DMS53 treated with DMSO at 0.1 percent for 48 hours (cell line): Measurements from ENCODE around the gene ZNF407.
A peak's percentile ranks its signal among the peaks of the same experiment; 100 is the strongest.

Experiments used
- DNase-seq: peaks from one replicate; lab custom pipeline; 2025; ENCODE audit not compliant: unreplicated experiment; lab: John Stamatoyannopoulos, UW

ZNF407 gene

GRCh38 chr18:74784752-74785151 is 187.1 kb downstream of the ZNF407 start:
- peak; percentile 75 for DNase-seq

GRCh38 chr18:74785632-74786031 is 188.0 kb downstream of the ZNF407 start:
- no peak for DNase-seq

GRCh38 chr18:74788657-74789056 is 191.0 kb downstream of the ZNF407 start:
- no peak for DNase-seq

DNA sequence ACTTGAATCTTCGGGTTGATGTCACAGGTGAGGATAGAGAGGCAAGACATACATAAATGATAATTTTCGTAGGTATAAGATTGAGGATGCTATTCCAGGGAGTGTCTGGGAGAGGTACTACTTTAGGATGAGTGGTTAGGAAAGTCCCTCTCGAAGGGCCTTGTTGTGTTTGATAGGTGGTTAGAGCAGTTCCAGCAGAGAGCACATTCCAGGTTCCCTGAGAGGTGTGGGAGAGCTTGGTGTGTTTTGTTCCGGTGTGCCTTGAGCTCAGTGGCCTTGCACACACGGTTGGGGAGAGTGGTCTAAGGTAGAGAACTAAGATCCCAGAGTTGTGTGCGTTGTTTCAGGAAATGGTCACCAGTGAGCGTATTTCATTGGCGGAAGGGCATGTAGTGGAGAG is 191.4 kb downstream of the ZNF407 start:
- no peak for DNase-seq

DNA sequence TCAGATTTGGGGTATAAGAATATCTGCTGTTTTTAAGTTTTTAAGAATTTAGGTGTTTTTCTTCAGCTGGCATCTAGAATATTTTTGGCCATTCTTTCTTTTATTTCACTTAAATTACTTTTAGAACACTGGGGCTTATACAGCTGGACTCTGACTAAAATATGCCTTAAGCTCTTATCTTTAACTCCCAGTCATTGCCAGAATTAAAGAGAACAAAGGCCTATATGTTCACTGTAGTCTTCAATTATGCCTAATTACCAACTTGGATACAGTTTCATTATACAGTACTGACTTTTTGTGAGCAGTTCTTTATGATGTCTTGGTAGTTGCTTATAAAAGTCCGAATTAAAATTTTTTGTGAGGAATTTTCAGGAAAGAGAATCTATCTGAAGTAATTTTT is 192.8 kb downstream of the ZNF407 start:
- DNase-seq: no peak

- no peak for DNase-seq
Observed at GRCh38 chr18:74791501-74792194, 194.0 kb downstream of the ZNF407 start.

DNA sequence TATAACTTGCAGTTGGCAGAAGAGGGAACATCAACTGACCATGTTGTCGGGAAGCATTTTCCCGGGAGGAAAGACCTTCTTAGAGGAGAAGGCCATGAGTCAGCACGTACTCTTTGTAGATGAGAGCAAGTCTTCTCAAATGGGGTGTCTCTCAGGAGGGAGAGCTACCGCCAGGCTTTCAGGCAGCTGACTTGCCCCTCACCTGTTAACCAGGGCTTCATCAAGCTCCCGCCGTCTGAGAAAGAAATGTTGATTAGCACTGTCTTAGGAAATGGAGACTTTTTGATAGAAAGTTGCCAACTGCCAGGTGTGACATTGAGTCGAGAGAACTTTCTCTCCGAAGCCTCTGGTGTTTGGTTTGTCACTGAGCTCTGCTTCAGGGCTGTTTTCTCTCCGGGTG is 196.1 kb downstream of the ZNF407 start:
- no peak for DNase-seq

DNA sequence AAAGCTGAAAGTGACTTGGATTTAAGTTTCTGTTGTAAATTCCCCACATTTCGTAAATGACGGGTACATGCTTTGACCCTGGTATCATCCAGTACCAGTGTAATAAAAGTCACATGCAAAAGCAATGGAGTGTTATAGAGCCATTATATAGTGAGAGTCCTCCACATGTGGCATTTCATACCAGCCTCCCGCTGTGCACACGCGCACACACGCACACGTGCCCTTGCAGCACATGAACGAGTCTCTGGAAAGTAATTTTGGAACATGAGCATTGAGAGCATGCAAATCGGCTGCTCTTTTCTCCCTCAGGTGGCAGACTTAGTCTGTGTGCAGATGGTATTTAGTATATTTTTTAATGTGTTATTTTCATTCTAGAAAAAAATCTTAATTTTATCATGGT is 198.1 kb downstream of the ZNF407 start:
- DNase-seq: no peak

GRCh38 chr18:74796211-74796610 is 198.5 kb downstream of the ZNF407 start:
- DNase-seq: no peak

- DNase-seq: no peak
Observed at GRCh38 chr18:74796841-74797576, 199.3 kb downstream of the ZNF407 start.

DNA sequence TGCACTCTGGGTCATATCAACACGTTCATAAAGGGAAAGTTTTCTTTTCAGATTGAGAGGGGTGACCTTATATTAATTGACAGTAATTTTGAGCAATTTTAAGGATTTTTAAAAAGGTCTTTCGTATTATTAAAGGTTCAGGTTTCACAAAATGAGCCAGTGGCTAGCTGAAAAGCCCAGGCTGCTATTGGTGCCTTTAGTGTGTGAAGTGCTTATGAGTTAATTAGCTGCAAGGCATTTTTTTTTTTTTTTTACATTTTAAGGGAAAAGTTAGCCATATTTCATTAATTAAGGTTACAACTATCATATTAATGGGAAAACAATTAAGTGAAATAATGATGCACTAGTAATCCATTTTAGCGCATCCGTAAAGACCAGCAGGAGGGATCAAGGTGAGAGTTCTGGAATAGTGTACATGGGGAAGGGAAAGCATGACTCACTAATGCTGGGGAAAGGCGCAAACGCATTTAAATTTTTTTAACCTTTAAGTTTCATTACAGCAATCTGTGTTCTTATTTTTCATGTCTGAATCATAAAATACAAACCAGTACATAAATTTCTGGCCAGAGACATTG is 200.0 kb downstream of the ZNF407 start:
- no peak for DNase-seq

DNA sequence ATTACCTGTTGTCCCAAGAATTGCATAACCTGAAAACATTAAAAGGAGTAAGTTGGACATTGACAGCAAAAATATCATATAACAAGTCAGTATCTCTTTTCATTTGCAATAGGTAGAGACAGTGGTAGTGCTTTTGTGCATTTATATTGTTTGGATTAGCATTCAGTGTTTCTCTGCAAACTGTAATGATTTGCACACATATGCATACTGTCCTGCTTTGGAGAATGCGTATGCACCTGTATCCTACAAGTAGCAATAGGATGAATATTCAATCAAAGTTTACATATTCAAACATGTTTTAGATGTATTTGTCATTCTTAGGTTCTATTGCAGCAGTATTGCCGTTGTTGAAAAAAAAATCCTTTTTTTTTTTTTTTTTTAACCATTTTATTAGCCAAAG is 201.9 kb downstream of the ZNF407 start:
- no peak for DNase-seq

- no peak for DNase-seq
Observed at GRCh38 chr18:74800098-74800497, 202.4 kb downstream of the ZNF407 start.

- DNase-seq: no peak
Observed at GRCh38 chr18:74803117-74803516, 205.4 kb downstream of the ZNF407 start.

- no peak for DNase-seq
Observed at GRCh38 chr18:74803769-74804168, 206.1 kb downstream of the ZNF407 start.

GRCh38 chr18:74804677-74805076 is 207.0 kb downstream of the ZNF407 start:
- DNase-seq: no peak

GRCh38 chr18:74806073-74806472 is 208.4 kb downstream of the ZNF407 start:
- no peak for DNase-seq

DNA sequence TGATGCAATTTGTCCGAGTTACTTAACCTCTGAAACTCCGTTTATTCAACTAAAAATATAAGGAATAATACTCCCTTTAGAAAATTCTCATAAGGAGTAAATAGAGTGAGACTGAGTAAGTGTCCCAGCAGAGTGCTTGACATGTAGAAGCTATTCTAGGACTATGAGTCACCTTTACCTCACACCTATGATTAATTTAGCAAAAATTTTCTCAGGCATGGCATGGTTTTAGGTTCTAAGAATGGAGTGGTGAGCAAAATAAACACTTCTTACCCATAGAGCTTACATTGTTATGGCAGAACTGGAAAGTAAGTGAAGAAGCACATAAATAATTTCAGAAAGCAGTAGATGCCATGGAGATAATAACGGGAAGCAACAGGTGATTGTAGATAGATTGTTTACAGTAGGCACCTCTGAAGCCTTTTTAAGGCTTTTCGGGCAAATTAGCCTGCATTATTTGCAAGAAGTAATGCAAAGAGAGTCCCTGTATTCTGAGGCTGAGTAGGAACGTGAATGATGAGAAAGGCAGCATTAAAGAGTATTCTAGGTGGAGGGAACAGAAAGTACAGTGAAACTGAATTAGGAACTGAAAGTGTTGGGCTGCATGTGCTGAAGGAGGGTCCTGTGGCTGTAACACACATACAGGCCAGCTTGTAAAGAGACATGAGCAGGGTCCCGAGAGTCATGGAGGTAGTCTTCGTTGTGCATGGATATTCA is 209.2 kb downstream of the ZNF407 start:
- peak; percentile 92 for DNase-seq

GRCh38 chr18:74817576-74817975 is 219.9 kb downstream of the ZNF407 start:
- no peak for DNase-seq

- no peak for DNase-seq
Observed at GRCh38 chr18:74818516-74819175, 221.0 kb downstream of the ZNF407 start.

GRCh38 chr18:74819433-74820059 is 221.9 kb downstream of the ZNF407 start:
- peak; percentile 29 for DNase-seq
